ENCODE measurements around the gene BDH1. TPM values are rescaled to one million over a fixed set of nuclear protein-coding genes. Genes with fewer than 3 reads are reported as not detected.

The BDH1 gene
- polyA plus RNA-seq (12.9 and 14.7 TPM in 2 replicates), polyA minus RNA-seq (11.7 and 12.6 TPM in 2 replicates)

- no peaks in the 10 kb centered on the region for H3F3A ChIP-seq (ENCODE audit: insufficient read depth, low read length, poor library complexity, severe bottlenecking)
- peak within 1 kb of the TSS; percentile 96 for H3K4me3 ChIP-seq (ENCODE audit: low read length)
- H3K4me2 ChIP-seq (ENCODE audit: low read length), result peak within 1 kb of the TSS; percentile 76
- peak; percentile 13 for TF ChIP-seq SMC3 (conservative IDR thresholded peaks at IDR 0.05; ENCODE audit: poor library complexity)
- TF ChIP-seq CTCF (IDR thresholded peaks at IDR 0.05; ENCODE audit: poor library complexity, severe bottlenecking), result peak; percentile 40
- TF ChIP-seq RAD21 (conservative IDR thresholded peaks at IDR 0.05), result no peak
- TF ChIP-seq REST (IDR thresholded peaks at IDR 0.05; ENCODE audit: borderline replicate concordance), result peak; percentile 41
- TF ChIP-seq MXI1 (conservative IDR thresholded peaks at IDR 0.05; ENCODE audit: poor library complexity, severe bottlenecking), result peak; percentile 39
- no peak for TF ChIP-seq EZH2 (IDR thresholded peaks at IDR 0.05; ENCODE audit: borderline replicate concordance, insufficient read depth, low read length, poor library complexity, severe bottlenecking)
- TF ChIP-seq EP300 (conservative IDR thresholded peaks at IDR 0.05; ENCODE audit: poor library complexity, severe bottlenecking), result no peak
- no peak for TF ChIP-seq POLR2AphosphoS5 (IDR thresholded peaks at IDR 0.05)
- TF ChIP-seq TAF1 (IDR thresholded peaks at IDR 0.05; ENCODE audit: low read depth), result peak; percentile 0
- H3K36me3 ChIP-seq (ENCODE audit: insufficient read depth, low read length), result no peaks in the 10 kb centered on the region
- peak within 1 kb of the TSS; percentile 92 for H3K27ac ChIP-seq (ENCODE audit: low read length)
- H3K79me2 ChIP-seq (replicated peaks; ENCODE audit: insufficient read depth, low read length), result no peaks in the 10 kb centered on the region
- H3K27me3 ChIP-seq (ENCODE audit: insufficient read depth, low read depth, low read length), result peaks cover 7% of the 10 kb centered on the region
- peak within 1 kb of the TSS; percentile 88 for H2AFZ ChIP-seq (ENCODE audit: low read depth, low read length)
- no peaks in the 10 kb centered on the region for H3K9me2 ChIP-seq (ENCODE audit: insufficient read depth, low read length)
- H4K20me1 ChIP-seq (ENCODE audit: insufficient read depth), result no peaks in the 10 kb centered on the region
- peak within 1 kb of the TSS; percentile 95 for H3K9ac ChIP-seq (ENCODE audit: low read length)
- no peaks in the 10 kb centered on the region for H3K9me3 ChIP-seq (ENCODE audit: low read length)
These were observed at the start of gene BDH1 for GRCh38 chr3:197555281-197556261. BDH1 (minus strand) TSS chr3:197555968; CDS start chr3:197546443, 9,525 bp downstream.

GRCh38 chr3:197603317-197603933, 47.7 kb upstream of the BDH1 start:
- TF ChIP-seq REST (IDR thresholded peaks at IDR 0.05; ENCODE audit: borderline replicate concordance) (no peak), MXI1 (conservative IDR thresholded peaks at IDR 0.05; ENCODE audit: poor library complexity, severe bottlenecking) (no peak), RAD21 (conservative IDR thresholded peaks at IDR 0.05) (no peak), EP300 (conservative IDR thresholded peaks at IDR 0.05; ENCODE audit: poor library complexity, severe bottlenecking) (no peak), POLR2AphosphoS5 (IDR thresholded peaks at IDR 0.05) (no peak), SMC3 (conservative IDR thresholded peaks at IDR 0.05; ENCODE audit: poor library complexity) (no peak), CTCF (IDR thresholded peaks at IDR 0.05; ENCODE audit: poor library complexity, severe bottlenecking) (no peak)
- Histone ChIP-seq H3K36me3 (ENCODE audit: insufficient read depth, low read length) (peaks cover 11% of the 10 kb centered on the region), H3K27ac (ENCODE audit: low read length) (no peak overlapping the region), H3F3A (ENCODE audit: insufficient read depth, low read length, poor library complexity, severe bottlenecking) (no peaks in the 10 kb centered on the region), H3K9me3 (ENCODE audit: low read length) (no peaks in the 10 kb centered on the region), H4K20me1 (ENCODE audit: insufficient read depth) (no peaks in the 10 kb centered on the region), H2AFZ (ENCODE audit: low read depth, low read length) (no peak overlapping the region), H3K27me3 (ENCODE audit: insufficient read depth, low read depth, low read length) (no peaks in the 10 kb centered on the region), H3K79me2 (replicated peaks; ENCODE audit: insufficient read depth, low read length) (no peaks in the 10 kb centered on the region), H3K9ac (ENCODE audit: low read length) (no peak overlapping the region), H3K4me3 (ENCODE audit: low read length) (no peak overlapping the region), H3K4me2 (ENCODE audit: low read length) (no peak overlapping the region), H3K9me2 (ENCODE audit: insufficient read depth, low read length) (no peaks in the 10 kb centered on the region)
